ENCODE results near the gene INTS15. TPM values are rescaled to one million over a fixed set of nuclear protein-coding genes. Genes with fewer than 3 reads are reported as not detected.

The INTS15 gene
- total RNA-seq, 1 donor from 2014 or later = 36.0 TPM

- DNase-seq (ENCODE audit: low read depth) = no peak
- TF ChIP-seq CTCF (IDR thresholded peaks at IDR 0.05; ENCODE audit: insufficient read depth, low read length, poor library complexity, severe bottlenecking) = no peak
- no peak overlapping the region for H3K4me3 ChIP-seq (ENCODE audit: low read depth, low read length)
- H3K27me3 ChIP-seq (ENCODE audit: control insufficient read depth, insufficient read depth, low read length) = no peaks in the 10 kb centered on the region
- H3K36me3 ChIP-seq (ENCODE audit: control insufficient read depth, insufficient read depth, low read length) = peaks cover 1% of the 10 kb centered on the region
Measured at GRCh38 chr7:6647080-6647479, 57.3 kb downstream of the INTS15 start.

- DNase-seq (ENCODE audit: low read depth) = no peak
- TF ChIP-seq CTCF (IDR thresholded peaks at IDR 0.05; ENCODE audit: insufficient read depth, low read length, poor library complexity, severe bottlenecking) = no peak
- peaks cover 2% of the 10 kb centered on the region for H3K36me3 ChIP-seq (ENCODE audit: control insufficient read depth, insufficient read depth, low read length)
- H3K27me3 ChIP-seq (ENCODE audit: control insufficient read depth, insufficient read depth, low read length) = no peaks in the 10 kb centered on the region
- no peak overlapping the region for H3K4me3 ChIP-seq (ENCODE audit: low read depth, low read length)
Measured at GRCh38 chr7:6647541-6647940, 57.7 kb downstream of the INTS15 start.

- Histone ChIP-seq H3K4me3 (ENCODE audit: low read depth, low read length) (no peak overlapping the region), H3K27me3 (ENCODE audit: control insufficient read depth, insufficient read depth, low read length) (no peaks in the 10 kb centered on the region), H3K36me3 (ENCODE audit: control insufficient read depth, insufficient read depth, low read length) (peaks cover 4% of the 10 kb centered on the region)
- DNase-seq (ENCODE audit: low read depth) = no peak
- no peak for TF ChIP-seq CTCF (IDR thresholded peaks at IDR 0.05; ENCODE audit: insufficient read depth, low read length, poor library complexity, severe bottlenecking)
Measured at GRCh38 chr7:6648066-6648814, 58.4 kb downstream of the INTS15 start.

- H3K27me3 ChIP-seq (ENCODE audit: control insufficient read depth, insufficient read depth, low read length) = no peaks in the 10 kb centered on the region
- no peak for DNase-seq (ENCODE audit: low read depth)
- no peak for TF ChIP-seq CTCF (IDR thresholded peaks at IDR 0.05; ENCODE audit: insufficient read depth, low read length, poor library complexity, severe bottlenecking)
- H3K4me3 ChIP-seq (ENCODE audit: low read depth, low read length) = no peak overlapping the region
- peaks cover 4% of the 10 kb centered on the region for H3K36me3 ChIP-seq (ENCODE audit: control insufficient read depth, insufficient read depth, low read length)
Measured at GRCh38 chr7:6648815-6649104, 58.9 kb downstream of the INTS15 start.

- H3K4me3 ChIP-seq (ENCODE audit: low read depth, low read length) = no peak overlapping the region
- H3K36me3 ChIP-seq (ENCODE audit: control insufficient read depth, insufficient read depth, low read length) = peaks cover 4% of the 10 kb centered on the region
- no peaks in the 10 kb centered on the region for H3K27me3 ChIP-seq (ENCODE audit: control insufficient read depth, insufficient read depth, low read length)
- TF ChIP-seq CTCF (IDR thresholded peaks at IDR 0.05; ENCODE audit: insufficient read depth, low read length, poor library complexity, severe bottlenecking) = no peak
- no peak for DNase-seq (ENCODE audit: low read depth)
Measured at GRCh38 chr7:6649241-6649961, 59.6 kb downstream of the INTS15 start.
